ENCODE measurements around the gene WTAP.
"Not testable (repeated sequence)": the region's sequence is repeated elsewhere in the genome, so short reads cannot be mapped to it uniquely, and the experiment has no call there.

Gene WTAP

DNA sequence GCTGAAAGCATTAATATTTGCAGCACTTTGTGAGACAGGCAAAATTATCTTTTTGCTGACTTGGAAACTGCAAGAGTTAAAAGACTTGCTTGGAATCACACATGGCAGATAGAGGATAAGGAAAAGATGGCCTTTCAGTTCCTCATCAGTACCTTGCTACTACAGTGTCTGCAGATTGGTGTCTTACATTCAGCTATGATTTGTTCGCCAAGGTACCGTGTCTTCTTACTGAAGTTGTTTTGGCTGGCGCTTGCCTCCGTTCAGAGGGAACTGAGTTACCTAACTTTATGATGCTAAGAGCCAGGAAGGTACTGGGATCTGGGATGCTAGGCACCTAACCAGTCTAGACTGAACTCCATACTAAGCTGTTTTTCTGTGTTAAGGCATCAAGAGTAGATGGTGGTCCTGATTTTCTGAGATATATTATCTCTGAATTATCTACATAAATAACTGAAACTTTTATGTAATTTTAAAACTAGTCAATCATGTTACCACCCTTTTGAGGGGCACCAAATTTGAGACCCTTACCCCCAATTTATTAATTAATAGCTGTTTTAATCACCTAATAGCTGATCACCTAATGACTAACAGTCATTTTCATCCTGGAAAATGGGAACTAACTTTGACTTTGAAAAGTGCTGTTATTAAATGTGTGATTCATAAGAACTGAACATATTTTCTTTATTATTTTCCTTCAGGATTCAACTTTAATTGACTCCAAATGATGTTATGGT, 2.5 kb downstream of the WTAP start:
- DNase-seq (ENCODE audit: low spot score) = no peak

- DNase-seq (ENCODE audit: low spot score) = no peak
These were observed 3.0 kb downstream of the WTAP start for GRCh38 chr6:159730332-159730676.

- not testable (repeated sequence) for DNase-seq (ENCODE audit: low spot score)
These were observed 5.2 kb downstream of the WTAP start for GRCh38 chr6:159732550-159732949.

GRCh38 chr6:159733395-159733794, 6.1 kb downstream of the WTAP start:
- not testable (repeated sequence) for DNase-seq (ENCODE audit: low spot score)

DNA sequence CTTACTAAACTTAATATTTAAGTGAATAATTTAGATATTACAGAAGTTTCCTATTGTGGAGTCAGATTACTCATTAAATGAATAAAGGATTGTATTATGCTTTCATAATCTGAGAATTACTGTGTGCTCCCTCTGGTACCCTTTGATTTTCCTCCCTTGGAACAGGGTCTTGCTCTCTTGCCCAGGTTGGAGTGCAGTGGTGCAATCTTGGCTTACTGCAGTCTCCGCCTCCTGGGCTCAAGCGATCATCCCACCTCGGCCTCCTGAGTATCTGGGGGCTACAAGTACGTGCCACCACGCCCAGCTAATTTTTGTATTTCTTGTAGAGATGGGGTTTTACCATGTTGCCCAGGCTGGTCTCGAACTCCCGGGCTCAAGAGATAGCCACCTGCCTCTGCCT, 9.6 kb downstream of the WTAP start:
- no peak for DNase-seq (ENCODE audit: low spot score)

GRCh38 chr6:159739341-159739740, 12.0 kb downstream of the WTAP start:
- no peak for DNase-seq (ENCODE audit: low spot score)

DNA sequence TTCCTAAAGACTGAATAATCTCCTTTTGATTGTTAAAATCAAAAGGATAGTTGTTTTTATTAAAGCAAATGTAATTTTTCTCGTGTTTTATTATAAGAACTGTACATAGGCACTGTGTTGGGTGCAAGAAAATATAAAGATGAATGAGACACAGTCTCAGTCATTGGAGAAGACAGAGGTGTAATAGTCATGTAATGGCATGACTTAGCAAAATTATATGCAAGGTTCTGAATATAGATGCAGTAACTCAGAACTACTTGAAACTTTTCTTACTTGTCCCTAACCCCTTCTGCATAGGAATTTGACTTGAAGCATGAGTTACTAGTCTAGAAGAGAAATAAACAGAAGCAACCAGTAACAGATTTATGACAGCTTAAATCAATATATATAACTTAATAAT, 14.9 kb downstream of the WTAP start:
- DNase-seq (ENCODE audit: low spot score) = no peak

DNA sequence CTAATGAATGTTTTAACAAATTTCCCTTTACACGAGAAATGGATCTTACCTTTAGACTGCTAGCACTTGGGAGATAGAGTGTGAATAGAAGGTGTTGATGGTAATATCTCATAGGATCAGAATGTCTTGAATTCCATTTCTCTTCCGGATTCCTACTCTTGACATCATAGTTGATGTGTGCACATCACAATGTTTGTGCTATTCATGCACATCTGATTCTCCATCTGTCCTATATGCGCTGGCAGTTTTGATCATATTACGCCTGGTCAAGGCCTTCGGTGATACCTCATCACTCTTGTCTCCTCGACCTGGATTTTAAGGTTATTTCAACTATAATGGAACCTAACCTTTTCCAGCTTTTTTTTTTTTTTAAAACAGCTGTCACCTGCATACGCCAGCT, 17.8 kb downstream of the WTAP start:
- no peak for DNase-seq (ENCODE audit: low spot score)

DNA sequence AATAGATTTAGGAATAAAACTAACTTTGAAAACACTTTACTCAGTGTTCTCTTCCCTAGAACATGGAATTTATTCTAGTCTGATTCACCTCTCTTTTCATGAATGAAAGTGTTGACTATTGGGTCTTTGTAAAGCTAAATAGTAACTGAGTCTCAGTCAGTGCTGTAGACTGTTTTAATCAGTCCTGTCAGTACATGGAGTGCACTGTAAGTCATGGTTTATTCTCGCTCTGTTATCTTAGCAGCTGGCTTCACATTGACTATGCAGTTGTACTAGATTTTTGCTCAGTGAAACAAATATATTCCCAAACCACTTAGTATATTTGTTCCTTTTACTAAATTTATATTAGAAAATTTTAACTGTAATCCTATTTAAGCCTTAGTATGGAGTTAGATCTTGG, 19.5 kb downstream of the WTAP start:
- DNase-seq (ENCODE audit: low spot score) = no peak

- not testable (repeated sequence) for DNase-seq (ENCODE audit: low spot score)
These were observed 20.8 kb downstream of the WTAP start for GRCh38 chr6:159748127-159748526.

- DNase-seq (ENCODE audit: low spot score) = no peak
These were observed 24.1 kb downstream of the WTAP start for GRCh38 chr6:159751448-159751847.

- DNase-seq (ENCODE audit: low spot score) = no peak
These were observed 26.0 kb downstream of the WTAP start for GRCh38 chr6:159753081-159753872.

DNA sequence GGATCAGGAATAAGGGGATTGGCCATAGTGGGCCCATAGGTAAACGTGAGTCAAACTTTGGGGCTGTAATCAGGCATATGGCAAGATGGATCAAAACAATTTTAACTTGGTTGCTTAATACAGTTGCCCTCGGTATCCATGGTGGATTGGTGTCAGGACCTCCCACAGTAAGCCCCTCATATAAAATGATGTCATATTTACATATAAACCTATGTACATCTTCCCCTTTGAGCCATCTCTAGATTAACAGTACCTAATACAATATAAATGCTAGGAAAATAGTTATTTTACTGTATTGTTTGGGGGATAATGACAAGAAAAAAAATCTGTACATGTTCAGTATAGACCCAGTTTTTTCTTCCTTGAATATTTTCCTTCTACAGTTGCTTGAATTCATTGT, 27.1 kb downstream of the WTAP start:
- DNase-seq (ENCODE audit: low spot score) = no peak

DNA sequence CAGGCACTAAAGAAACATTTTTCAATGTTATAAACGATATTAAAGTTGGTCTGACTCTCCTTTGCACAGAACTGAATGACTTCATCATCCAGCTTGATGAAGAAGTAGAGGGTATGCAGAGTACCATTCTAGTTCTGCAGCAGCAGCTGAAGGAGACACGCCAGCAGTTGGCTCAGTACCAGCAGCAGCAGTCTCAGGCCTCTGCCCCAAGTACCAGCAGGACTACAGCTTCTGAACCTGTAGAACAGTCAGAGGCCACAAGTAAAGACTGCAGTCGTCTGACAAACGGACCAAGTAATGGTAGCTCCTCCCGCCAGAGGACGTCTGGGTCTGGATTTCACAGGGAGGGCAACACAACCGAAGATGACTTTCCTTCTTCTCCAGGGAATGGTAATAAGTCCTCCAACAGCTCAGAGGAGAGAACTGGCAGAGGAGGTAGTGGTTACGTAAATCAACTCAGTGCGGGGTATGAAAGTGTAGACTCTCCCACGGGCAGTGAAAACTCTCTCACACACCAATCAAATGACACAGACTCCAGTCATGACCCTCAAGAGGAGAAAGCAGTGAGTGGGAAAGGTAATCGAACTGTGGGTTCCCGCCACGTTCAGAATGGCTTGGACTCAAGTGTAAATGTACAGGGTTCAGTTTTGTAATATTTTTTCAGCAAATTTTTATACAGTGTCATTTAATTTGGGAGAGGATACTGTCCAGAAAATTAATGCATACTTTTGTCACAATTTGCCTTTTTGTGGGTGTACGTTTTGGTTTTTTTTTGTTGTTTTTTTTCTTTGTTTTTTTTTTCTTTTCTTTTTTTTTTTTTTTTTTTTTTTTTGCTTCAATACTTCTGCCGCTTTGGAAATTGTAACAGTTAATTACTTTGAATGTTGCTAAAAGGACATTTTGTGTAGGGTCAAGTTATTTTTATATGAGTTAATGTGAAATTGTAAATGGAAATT, 27.9 kb downstream of the WTAP start:
- DNase-seq (ENCODE audit: low spot score) = no peak

DNA sequence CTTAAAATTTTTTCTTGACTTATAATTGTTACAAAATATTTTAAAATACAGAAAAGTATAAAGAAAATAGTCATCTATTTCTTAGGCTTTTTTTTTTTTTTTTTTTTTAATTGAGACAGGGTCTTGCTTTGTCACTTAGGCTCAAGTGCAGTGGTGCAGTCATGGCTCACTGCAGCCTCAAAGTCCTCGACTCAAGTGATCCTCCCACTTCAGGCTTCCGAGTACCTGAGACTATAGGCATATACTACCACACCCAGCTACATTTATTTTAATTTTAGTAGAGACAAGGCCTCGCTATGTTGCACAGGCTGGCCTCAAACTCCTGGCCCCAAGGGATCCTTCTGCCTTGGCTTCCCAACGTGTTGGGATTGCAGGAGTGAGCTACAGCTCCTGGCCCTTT, 29.2 kb downstream of the WTAP start:
- no peak for DNase-seq (ENCODE audit: low spot score)

GRCh38 chr6:159758031-159759001, 31.0 kb downstream of the WTAP start:
- DNase-seq (ENCODE audit: low spot score) = no peak

DNA sequence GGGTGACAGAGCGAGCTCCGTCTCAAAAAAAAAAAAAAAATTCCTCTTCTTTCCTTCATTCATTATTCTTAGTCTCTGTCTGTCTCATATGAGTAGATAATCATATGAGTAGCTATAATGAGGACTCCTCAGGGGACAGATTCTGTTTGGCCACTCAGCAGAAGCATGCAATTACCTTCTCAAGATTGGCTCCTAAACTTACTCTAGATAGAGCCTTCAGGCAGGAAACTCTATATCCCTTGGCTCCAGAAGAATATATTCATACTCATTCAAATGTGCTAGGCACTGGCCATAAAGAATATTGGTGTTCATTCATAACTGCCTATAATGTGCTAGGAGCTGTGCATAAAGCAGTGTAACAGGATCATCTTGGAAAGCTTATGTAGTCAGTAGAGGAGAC, 32.3 kb downstream of the WTAP start:
- DNase-seq (ENCODE audit: low spot score) = no peak

DNA sequence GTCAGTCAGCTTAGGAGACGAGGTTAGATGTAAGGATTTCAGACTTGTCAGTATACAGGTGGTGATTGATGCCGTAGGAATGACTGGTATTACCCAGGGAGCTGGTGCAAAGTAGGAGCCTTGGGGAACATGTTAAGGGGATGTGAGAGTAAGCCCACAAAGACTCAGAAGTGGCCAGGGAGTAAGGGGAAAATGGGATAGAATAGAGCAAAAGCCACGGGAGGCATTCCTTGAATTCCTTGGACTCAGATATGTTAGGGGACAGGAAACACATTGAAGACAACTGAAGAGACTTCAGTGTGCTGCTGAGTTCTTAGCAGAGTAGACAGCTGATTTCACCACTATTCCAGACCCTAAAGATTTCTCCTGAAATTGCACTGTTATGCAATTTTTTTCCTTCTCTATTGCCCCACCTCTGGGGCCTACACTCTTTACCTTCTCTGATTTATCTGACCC, 33.3 kb downstream of the WTAP start:
- no peak for DNase-seq (ENCODE audit: low spot score)

DNA sequence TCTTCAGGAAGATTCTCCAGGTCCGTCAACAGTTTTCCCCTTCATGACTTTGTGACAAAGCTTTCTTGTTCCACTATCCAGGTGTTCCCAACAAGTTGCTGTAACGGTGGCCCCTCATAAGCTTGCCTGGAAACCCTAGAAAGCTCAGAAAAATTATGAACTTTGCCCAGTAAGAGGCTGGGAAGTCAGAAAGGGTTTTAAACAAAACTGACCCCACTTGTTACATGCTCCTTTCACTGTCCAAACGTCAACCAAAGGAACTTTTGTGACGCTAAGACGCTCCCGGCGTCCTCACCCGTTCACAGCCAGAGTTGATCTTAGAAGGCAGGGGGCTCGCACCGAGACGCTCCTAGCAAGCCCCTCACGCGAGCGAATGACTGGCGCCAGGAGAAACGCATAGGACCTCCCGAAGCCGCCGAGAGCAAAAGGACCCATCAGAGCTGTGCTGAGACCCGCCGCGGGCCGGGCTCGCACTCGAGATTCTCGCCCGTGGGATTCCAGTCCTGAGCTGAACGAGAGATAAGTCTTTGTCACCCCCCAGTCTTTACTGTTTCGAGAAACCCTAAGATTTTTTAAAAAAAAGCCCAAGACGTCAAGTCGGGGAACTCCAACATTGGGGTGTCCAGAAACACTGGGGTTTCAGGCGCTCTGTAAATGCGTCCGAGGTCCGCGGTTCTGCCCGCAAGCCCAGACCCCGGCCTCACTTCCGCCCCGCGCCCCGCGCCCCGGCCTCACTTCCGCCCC, 34.0 kb downstream of the WTAP start:
- no peak for DNase-seq (ENCODE audit: low spot score)

DNA sequence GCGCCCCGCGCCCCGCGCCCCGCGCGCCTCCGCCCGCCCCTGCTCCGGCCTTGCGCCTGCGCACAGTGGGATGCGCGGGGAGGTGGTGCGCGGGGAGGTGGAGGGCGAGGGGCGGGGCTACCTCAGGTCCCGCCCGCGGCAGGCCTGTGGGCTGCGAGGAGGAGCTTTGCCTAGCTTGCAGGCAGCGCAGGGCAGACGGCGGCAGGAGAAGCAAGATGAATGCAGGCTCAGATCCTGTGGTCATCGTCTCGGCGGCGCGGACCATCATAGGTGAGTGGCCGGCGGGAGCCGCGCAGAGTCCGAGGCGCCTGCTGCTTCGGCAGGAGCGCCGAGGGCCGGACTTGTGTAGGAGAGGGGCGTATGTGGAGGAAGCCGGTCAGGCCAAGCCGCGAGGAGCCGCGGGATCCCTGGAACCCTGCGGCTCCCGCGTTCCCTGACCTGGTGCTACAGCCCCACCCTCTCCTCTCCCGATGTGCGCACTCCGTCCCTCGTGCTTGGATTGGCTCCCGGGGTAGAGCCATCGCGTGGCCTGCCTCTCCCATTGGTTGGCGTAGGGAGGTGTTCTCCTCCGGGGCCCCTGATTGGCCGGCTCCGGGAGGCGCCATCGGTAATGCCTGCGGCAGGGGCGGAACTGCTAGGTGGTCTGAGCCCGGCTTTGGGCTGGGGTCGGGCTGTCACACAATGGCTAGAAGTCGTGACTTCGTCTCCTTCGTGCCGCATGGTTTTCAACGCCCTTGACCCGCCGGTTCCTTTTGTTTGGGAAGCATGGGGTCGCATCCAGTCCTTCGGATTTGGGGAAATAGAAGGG, 34.8 kb downstream of the WTAP start, which contains the start of gene ACAT2:
TSS of gene ACAT2 (plus strand) at position 173 of the 808 bp plus-strand sequence. CDS start at position 216, 43 bp downstream.
- peak; percentile 94 for DNase-seq (ENCODE audit: low spot score)
